Testis (tissue), 2 donors: ENCODE results near the gene ZNF362.

Experiments used
- CTCF ChIP-seq, 3 experiments: fragments of 450-650 bp in 2 of 3; fragments of 200-600 bp in 1 of 3; sonication (generic) in 1 of 3; IDR thresholded peaks; one replicate each; pipeline ENCODE4 v1.5.1; 2016 to 2019; ENCODE audit warnings: antibody characterized with exemption in 3 of 3, mild to moderate bottlenecking in 2 of 3, moderate library complexity in 1 of 3
- POLR2A ChIP-seq: fragments of 450-650 bp; IDR thresholded peaks from one replicate; pipeline ENCODE4 v1.6.1; 2017; ENCODE audit warnings: antibody characterized with exemption, mild to moderate bottlenecking, moderate library complexity

DNA sequence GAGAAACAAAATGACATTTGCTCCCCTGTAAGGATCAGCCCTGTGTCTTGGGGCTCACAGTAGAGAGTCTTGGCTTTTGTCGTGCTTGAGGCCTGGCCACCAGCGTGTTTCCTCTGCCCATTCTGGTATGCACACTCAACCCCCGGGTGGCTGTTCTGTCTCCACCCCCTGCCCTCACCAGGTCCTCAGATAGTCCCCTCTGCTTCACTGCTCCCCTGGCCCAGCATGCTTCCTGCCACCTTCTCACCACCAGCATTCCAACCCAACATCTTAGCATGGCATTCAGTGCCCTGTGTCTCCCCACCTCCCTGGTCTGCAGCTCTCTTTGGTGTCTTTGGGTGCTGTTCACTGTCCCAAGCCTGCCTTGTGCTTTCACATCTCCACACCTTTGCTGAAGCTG, 16.2 kb downstream of the ZNF362 start:
- TF ChIP-seq POLR2A: no peak
- no peak for TF ChIP-seq CTCF (IDR thresholded peaks at IDR 0.05)
